GM21717 (cell line): ENCODE results near the gene INPP5A.
"Not testable (repeated sequence)": the region's sequence is repeated elsewhere in the genome, so short reads cannot be mapped to it uniquely, and the experiment has no call there.

ENCODE experiments used
- ATAC-seq: cut with Tn5 transposase; IDR thresholded peaks from one replicate; pipeline ENCODE4 v1.9.1; 2021; ENCODE audit warnings: mild to moderate bottlenecking, moderate library complexity; ENCODE audit not compliant: unreplicated experiment

INPP5A gene, protein sequence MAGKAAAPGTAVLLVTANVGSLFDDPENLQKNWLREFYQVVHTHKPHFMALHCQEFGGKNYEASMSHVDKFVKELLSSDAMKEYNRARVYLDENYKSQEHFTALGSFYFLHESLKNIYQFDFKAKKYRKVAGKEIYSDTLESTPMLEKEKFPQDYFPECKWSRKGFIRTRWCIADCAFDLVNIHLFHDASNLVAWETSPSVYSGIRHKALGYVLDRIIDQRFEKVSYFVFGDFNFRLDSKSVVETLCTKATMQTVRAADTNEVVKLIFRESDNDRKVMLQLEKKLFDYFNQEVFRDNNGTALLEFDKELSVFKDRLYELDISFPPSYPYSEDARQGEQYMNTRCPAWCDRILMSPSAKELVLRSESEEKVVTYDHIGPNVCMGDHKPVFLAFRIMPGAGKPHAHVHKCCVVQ

DNA sequence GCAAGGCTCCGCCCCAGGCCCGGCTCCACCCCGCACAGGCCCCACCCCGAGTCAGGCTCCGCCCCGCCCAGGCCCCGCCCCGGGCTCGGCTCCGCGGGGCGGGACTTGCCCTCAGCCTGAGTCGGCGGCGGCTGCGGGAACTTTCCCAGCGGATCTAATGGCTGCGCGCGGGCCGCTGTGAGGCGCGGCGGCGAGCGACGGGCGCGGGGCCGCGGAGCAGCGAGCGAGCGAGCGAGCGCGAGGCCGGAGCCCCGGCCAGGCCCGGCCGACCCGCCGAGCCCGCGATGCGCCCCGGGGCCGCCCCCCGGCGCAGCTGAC is at the start of gene INPP5A:
INPP5A (plus strand) TSS at position 104 of the 318 bp plus-strand sequence. CDS start 310 bp downstream, outside the sequence.
- no peak for ATAC-seq

DNA sequence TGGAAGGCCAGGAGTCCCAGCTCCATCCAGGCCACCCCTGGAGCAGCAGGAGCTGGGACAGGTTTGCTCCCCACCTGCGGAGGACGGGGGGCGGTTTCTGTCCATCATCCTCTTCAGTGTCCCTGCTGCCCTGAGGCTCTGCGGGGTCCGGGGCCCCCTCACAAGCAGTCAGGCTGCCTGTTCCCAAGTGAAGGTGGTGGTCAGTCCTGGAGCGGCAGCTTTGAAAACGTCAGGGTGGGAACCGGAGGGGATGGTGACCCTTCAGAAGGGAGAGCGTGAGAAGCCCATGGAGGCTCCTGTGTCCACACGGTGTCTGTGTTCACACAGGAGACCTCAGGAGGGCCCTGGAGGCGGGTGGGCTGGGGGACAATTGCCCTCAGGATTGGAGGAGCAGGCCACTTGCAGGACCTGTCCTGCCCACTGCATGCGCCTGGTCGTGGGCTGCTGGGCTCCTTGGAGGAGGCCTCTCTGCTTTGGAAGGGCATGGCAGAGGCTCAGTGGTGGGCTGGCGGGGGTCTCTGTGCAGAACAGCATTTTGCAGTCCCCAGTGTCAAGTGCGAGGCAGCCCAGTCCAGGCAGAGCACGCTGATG is 49.3 kb upstream of the INPP5A start:
- no peak for ATAC-seq

DNA sequence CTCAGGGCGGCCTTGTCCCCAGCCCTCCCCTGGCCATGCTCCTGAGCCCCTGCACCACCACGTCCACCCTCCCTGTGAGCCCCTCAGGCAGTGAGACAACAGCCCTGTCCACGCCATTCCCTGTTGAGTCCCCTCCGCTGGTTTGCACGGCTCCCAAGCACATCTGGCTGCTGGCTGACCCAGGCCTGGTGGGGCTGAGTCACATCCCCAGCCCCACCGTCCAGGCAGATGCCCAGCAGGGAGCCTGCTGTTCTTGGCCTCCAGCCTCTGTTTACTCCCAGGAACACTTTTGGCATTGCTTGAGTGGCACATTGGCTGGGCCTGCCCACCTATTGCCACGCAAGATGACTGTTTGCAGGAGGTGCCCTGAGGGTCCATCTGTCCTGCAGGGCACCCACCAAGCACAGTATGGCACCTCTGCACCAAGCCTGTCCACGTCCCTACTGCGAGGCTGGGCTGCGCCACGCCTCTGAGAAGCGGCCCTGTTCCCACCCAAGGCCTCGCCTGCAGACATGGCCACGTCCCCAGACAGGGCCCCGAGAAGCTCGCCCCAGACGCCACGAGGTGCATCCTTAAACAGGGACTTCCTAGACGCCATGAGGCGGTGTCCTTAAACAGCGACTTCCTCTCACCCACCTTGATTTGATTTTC is 48.4 kb upstream of the INPP5A start:
- no peak for ATAC-seq

DNA sequence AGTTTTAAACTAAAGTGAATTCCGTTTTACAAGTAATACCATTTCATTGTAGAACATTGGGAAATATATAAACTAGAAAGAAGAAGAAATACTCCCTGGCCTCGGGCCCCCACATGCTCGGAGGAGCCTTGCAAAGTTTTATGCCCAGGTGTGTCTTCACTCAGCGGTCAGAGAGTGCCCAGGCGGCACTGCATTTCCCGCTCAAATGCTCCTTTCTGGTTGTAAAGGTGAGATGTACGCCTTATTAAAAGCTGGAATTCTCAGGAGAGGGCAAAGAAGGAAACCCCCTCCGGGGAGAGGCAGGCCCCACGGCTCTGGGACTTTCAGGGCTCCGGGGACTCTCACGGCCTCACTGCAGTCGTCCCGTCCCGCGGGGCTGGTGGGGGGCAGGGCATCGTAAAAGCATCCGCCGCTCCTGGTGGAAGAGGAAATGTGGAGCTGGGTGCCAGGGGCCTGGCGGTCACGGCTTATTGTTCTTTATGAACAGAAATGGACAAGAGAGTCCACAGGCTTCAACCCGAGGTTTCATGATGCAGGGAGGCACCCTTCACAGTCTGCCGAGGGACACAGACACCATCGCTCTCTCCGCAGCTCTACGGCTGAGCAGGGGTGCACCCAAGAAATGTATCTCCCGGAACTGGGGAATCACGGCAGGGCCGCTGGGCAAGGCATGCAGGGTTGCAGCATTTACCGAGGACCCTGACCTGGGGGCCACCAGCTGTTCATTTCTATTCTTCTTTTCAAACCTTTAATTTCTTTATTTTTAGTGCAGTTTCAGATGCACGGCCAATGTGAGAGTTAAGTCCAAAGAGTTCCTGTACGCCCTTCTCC is 47.7 kb upstream of the INPP5A start:
- ATAC-seq = no peak

DNA sequence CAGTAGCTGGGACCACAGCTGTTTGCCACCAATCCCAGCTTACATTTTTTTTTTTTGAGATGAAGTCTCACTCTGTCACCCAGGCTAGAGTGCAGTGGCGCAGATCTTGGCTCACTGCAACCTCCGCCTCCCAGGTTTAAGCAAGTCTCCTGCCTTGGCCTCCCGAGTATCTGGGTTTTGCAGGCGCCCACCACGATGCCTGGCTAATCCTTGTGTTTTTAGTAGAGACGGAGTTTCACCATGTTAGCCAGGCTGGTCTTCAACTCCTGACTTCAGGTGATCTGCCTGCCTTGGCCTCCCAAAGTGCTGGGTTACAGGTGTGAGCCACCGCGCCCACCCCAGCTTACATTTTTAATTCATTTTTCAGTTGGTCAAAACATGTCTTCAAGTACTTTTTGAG is 46.1 kb upstream of the INPP5A start:
- not testable (repeated sequence) for ATAC-seq

DNA sequence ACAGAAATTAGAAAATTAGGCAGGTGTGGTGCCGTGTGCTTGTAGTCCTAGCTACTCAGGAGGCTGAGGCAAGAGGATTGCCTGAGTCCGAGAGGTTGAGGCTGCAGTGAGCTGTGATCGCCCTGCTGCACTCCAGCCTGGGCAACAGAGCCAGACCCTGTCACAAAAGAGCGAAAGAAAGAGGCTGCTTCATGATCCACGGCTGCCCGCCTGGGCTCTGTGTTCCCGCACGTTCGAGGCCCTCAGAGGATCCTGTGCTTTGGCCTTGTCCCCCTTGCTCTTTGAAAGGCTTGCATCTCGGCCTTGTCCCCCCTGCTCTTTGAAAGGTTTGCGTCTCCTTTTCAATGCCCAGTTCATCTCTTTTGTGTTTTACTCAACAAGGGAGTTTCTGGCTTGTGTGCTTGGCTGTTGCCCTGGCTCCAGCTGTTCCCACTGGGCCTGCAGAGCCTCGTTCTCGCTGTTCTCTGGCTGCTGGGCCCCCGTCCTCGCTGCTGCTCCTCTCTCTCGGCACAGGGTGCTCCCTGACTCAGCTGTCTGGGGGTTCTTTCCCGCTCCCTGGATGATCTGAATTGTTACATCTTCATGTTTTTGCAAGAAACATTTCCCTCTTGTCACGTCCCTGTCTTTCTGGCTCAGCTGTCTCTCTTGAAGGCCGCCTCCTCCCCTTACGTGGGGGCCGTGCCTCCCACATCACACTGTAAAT is 45.1 kb upstream of the INPP5A start:
- ATAC-seq = no peak

DNA sequence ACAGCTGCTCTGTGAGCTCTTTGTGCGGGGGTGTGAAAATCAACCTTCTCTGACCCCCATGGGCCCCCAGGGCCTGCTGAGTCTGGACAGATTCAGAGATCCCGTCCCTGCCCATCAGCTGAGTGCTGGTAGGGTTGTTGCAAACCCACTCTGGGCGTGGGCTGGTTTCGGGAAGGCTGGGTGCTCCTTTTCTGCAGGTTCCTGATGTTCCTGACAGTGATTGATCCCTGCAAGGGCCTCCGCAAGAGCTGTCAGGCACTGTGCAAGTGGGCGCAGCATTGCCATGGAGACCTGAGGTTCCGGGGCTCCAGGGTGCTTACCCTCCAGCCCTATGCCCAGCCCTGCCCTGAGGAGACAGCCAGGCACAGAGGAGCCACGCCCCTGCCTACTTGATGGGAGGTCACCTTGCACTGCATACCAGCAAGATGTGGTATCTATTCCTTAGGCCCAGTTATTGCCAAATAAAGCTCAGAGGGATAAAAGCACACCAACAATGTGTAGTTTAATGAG is 44.3 kb upstream of the INPP5A start:
- ATAC-seq = no peak

DNA sequence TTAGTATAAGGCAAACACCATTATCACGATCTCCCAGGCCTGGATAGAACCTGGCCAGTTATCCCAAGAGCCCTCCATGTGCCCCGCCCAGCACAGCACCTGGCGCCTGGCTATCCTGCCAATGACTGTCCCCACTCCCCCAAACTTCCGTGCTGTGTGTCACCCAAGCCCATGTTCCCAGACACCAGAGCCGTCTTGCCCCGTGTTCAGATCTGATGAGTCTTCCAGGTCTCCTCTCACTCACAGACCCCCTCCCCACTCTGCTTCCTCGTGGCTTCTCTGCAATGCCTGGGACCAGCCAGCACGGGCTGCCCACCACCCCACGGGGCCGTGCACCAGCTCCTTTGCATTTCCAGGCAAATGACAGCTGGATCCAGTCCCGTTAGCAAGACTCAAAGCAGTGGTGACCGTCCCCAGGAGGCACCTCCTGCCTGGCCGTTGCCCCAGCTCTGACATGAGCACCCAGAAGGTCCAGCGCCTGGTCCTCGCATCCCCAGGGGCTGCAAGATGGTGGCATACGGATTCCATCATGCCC is 43.8 kb upstream of the INPP5A start:
- ATAC-seq = no peak

DNA sequence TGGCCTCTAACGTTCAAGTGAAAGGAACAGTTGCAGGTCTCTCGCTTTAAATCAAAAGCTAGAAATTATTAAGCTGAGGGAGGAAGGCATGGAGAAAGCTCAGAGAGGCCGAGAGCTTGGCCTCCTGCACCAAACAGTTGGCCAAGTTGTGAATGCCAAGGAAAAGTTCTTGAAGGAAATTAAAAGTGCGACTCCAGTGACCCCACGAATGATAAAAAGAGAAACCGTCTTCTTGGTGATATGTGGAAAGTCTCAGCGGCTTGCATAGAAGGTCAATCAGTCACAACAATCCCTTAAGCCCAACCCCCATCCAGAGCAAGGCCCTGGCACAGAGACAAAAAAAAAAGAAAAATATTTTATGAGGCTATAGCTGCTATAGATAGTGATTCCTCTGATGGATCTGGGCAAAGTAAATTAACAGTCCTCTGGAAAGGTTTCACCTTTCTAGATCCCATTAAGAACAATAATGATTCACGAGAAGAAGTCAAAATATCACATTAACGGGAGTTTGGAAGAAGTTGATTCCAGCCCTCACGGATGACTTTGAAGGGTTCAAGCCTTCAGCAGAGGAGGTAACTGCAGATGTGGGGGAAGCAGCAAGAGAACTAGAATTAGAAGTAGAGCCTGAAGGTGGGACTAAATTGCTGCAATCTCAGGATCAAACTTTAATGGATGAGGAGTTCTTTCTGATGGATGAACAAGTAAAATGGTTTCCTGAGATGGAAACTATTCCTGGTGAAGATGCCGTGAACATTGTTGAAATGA is 42.5 kb upstream of the INPP5A start:
- no peak for ATAC-seq

DNA sequence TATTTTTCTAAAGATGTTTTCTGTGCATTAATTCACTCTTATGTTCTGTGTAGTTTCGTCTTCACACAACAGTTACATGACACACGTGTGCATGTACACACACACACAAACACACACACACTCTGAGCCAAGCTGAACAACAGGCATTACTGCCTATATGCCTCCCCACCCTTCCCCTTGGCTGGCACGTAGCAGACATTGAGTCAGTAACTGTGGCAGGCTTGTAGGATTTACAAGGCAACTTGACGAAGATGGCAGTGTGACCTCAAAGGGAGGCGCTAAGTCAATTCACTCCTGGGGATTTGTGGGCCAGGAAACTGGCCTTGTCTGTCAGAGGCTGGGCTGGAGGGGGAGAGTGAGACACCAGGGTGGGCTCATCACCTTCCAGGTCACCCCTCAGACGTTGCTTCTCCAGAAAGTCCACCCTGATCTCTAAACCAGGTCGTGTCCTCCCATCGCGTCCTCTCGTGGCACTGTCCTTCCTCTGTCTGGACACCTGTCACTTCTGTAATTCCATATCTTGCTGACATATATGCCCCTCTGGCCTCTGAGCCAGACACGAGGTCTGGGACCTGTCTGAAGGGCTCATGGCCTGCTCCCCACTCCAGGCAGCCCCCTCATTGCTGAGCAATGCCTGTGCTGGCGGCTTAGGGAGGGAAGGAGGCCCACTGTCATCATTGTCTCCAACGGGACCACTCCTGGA is 41.1 kb upstream of the INPP5A start:
- ATAC-seq = no peak

DNA sequence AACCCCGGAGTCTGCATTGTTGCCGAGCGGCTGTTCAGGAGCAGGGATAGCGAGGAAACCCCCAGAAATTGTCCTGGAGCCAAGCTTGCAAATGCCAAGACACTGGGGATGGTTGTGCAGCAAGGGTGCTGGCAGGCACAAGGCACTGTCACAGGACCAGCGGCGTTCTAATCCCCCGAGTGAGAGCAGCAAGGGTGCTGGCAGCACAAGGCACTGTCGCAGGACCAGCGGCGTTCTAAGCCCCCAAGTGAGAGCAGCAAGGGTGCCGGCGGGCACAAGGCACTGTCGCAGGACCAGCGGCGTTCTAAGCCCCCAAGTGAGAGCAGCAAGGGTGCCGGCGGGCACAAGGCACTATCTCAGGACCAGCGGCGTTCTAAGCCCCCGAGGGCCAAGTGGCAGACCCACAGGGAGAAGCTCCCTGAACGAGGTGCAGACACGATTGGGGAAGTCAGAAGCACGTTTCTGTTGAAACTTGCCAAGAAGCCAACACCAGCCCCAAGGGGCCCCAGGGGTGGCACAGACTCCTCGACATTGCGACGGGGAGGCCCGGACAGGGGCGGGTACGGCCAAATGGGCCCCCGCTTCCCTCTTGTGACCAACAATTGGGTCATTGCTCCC is 40.4 kb upstream of the INPP5A start:
- no peak for ATAC-seq

DNA sequence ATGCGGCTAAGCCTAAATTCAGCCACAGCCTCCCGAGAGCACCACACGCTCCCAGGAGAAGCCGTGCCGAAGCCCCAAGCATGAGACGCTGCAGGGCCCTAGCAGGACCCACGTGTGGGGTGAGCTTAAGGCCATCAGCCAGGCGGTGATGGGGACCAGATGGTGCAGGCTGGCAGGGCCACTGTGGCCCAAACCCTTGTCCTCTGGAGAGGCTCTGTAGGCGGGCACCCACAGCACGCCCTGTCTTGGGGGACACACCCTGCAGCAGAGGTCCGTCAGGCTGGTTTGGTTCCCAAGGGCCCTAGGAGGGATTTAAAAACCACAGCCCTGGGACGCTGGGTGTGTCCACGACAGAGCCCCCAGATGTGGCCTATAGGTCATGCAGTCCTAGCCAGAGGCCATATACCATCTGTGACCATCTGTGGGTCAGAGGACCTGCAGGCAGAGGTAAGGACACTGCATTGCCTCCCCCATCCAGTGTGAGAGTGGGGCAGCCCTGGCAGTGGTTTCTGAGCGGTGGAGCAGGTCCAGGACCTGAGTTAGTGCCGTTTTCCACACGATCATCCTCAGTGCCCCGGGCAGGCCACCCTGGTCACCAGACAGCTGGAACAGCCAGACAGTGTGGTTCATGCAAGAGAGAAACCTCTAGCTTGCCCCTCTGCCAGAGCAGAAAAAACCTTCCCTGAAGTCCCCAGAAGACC is 39.6 kb upstream of the INPP5A start:
- no peak for ATAC-seq

DNA sequence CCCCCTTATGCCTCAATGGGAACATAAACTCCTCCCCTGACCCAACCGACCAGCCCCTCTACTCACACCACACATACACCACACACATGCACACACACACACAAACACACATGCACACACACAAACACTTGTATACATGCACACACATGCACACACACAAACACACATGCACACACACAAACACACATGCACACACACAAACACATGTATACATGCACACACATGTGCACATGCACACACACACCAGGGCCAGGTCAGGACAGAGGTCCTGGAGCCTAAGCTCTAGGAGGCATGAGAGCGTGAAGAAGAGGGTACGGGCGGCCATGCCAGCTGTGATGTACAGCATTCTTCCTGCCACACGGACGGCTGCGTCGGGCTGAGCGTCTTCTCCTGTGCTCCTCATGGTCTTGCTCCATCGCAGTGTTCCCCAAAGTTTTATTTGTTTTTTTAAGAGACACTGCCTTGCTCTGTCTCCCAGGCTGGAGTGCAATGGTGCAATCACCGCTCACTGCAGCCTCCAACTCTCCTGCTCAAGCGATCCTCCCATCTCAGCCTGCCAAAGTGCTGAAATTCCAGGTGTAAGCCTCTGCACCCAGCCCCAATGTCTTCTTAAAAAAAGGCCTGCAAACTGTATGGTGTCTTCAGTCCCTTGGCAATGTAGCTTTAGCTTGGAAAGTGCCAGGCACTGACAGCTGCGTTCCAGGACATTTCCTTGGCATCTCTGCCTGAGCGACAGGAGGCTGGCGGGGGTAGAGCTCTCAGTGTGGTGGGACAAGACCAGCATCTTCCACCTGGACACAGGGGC is 38.8 kb upstream of the INPP5A start:
- ATAC-seq = no peak

DNA sequence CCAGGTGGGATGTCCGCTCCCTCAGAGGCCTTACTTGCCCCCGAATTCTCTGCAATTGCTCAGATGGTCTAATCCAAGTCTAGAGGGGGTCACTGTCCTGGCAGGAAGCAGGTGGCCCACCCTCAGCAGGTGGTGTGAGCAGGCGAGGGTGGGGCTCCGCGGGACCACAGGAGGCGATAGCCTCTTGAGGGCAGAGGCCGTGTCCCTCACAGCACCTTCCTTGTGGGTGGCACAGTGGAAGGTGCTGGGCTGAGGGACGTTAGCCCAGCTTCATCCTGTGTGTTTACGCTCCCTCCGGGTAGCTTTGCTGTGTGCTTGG is 38.3 kb upstream of the INPP5A start:
- no peak for ATAC-seq

DNA sequence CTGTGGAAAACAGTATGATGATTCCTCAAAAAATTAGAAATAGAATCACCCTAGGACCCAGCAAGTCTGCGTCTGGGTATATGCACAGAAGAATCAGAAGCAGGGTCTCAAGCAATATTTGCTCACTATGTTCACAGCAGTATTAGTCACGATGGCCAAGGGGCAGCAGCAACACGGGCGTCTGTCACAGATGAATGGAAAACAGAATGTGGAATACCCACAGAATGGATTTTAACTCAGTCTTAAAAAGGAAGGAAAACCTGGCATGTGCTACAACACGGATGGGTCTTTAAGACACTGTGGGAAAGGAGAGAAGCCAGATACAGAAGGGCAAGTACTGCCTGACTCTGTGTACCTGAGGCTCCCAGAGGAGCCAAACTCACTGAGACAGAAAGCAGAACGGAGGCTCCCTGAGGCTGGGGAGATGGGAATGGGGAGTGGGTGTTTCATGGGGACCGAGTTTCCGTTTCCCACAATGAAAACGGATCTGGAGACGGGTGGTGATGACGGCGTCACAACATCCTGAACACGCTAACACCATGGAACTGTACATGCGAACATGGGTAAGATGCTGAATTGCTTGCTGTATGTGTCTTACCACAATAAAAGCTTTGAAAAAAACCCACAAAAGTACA is 36.7 kb upstream of the INPP5A start:
- no peak for ATAC-seq

DNA sequence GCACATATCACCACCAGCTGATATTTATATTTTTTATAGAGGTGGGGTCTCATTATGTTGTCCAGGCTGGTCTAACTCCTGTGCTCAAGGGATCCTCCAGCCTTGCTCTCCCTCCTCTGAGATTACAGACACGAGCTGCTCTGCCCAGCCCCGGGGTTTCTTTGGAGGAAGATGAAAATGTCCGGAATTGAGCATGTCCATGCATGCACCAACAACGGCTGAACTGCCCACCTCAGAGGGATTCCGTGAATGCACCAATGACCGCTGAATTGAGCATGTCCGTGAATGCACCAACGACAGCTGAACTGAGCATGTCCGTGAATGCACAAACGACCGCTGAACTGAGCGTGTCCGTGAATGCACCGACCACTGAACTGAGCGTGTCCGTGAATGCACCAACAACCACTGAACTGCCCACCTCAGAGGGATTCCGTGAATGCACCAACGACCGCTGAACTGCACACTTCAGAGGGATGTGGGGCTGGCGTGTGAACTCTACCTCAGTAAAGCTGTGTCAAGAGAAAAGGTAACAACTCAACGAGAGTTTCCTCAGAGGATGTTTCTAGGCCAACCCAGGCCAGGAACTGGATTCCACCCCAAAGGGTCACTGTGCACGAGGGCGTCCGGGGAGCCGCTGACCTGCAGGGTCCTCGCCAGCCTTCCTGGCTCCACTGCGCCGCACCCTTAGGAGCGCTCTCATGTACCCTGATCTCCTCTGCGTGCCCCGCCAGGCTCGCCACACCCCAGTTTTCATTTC is 34.9 kb upstream of the INPP5A start:
- no peak for ATAC-seq
